Mesothelial cell of epicardium (in vitro differentiated cells): ENCODE data around the gene BNIP3. TPM values are rescaled to one million over a fixed set of nuclear protein-coding genes. Genes with fewer than 3 reads are reported as not detected.

Experiments used
- DNase-seq, 2 experiments: peaks; one replicate each; pipeline ENCODE4 v3.0.0; 2021; ENCODE audit warnings: low spot score in 2 of 2; ENCODE audit not compliant: unreplicated experiment in 2 of 2
- H3K27ac Mint-ChIP-seq: 2 replicates; pipeline ENCODE4 v1.8.0; 2021; ENCODE audit warnings: mixed read lengths
- H3K27me3 Mint-ChIP-seq: 2 replicates; pipeline ENCODE4 v1.8.0; 2021; ENCODE audit warnings: low read depth, mixed read lengths
- H3K36me3 Mint-ChIP-seq: 2 replicates; pipeline ENCODE4 v1.8.0; 2021; ENCODE audit warnings: mixed read lengths
- H3K4me1 Mint-ChIP-seq: 2 replicates; pipeline ENCODE4 v1.8.0; 2021; ENCODE audit warnings: mixed read lengths
- H3K4me3 Mint-ChIP-seq: 2 replicates; pipeline ENCODE4 v1.8.0; 2021; ENCODE audit warnings: mild to moderate bottlenecking, moderate library complexity, mixed read lengths
- H3K9me3 Mint-ChIP-seq: 2 replicates; pipeline ENCODE4 v1.8.0; 2021; ENCODE audit warnings: mixed read lengths
- total RNA-seq: library from RNA; stranded (reverse); gene quantifications from 3 replicates; pipeline ENCODE4 v1.2.1, GENCODE V29; 2021
- TF ChIP-seq, protein P1 (sequence below): fragments of 200-600 bp; sonication (generic); IDR thresholded peaks from one replicate; pipeline ENCODE4 v1.5.0; 2021; ENCODE audit warnings: antibody characterized with exemption; ENCODE audit not compliant: unreplicated experiment

Gene BNIP3
- total RNA-seq, 1 donor from 2014 or later = 50.8 TPM

DNA sequence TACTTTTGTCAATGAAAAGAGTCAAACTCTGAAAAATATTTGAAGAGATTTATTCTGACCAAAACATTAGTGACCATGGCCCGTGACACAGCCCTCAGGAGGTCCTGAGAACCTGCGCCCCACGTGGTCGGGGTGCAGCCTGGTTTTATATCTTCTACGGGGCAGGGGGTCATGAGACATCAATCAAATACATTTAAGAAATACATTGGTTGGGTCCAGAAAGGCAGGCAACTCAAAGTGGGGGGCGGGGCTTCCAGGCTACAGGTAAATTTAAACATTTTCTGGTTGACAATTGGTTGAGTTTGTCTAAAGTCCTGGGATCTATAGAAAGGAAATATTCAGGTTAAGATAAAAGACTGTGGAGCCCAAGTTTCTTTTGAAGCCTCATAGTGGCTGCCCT lies 34.8 kb upstream of the BNIP3 start:
- H3K36me3 Mint-ChIP-seq = no peaks in the 10 kb centered on the region
- H3K4me1 Mint-ChIP-seq = no peaks in the 10 kb centered on the region
- TF ChIP-seq, protein P1, sequence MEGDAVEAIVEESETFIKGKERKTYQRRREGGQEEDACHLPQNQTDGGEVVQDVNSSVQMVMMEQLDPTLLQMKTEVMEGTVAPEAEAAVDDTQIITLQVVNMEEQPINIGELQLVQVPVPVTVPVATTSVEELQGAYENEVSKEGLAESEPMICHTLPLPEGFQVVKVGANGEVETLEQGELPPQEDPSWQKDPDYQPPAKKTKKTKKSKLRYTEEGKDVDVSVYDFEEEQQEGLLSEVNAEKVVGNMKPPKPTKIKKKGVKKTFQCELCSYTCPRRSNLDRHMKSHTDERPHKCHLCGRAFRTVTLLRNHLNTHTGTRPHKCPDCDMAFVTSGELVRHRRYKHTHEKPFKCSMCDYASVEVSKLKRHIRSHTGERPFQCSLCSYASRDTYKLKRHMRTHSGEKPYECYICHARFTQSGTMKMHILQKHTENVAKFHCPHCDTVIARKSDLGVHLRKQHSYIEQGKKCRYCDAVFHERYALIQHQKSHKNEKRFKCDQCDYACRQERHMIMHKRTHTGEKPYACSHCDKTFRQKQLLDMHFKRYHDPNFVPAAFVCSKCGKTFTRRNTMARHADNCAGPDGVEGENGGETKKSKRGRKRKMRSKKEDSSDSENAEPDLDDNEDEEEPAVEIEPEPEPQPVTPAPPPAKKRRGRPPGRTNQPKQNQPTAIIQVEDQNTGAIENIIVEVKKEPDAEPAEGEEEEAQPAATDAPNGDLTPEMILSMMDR = no peak
- H3K9me3 Mint-ChIP-seq = no peaks in the 10 kb centered on the region
- H3K27me3 Mint-ChIP-seq = peaks cover 13% of the 10 kb centered on the region
- no peak overlapping the region for H3K27ac Mint-ChIP-seq
- H3K4me3 Mint-ChIP-seq = no peak overlapping the region
- no peak for DNase-seq

- TF ChIP-seq, protein P1 = no peak
- no peak overlapping the region for H3K4me3 Mint-ChIP-seq
- no peaks in the 10 kb centered on the region for H3K9me3 Mint-ChIP-seq
- H3K4me1 Mint-ChIP-seq = no peaks in the 10 kb centered on the region
- no peak for DNase-seq
- H3K36me3 Mint-ChIP-seq = no peaks in the 10 kb centered on the region
- peaks cover 32% of the 10 kb centered on the region for H3K27me3 Mint-ChIP-seq
- no peak overlapping the region for H3K27ac Mint-ChIP-seq
Measured at GRCh38 chr10:132011445-132011844, 29.7 kb upstream of the BNIP3 start.

GRCh38 chr10:132011024-132011423 lies 29.3 kb upstream of the BNIP3 start:
- DNase-seq = no peak
- Mint-ChIP-seq H3K9me3 (no peaks in the 10 kb centered on the region), H3K4me1 (no peaks in the 10 kb centered on the region), H3K27ac (no peak overlapping the region), H3K36me3 (no peaks in the 10 kb centered on the region), H3K4me3 (no peak overlapping the region), H3K27me3 (peaks cover 32% of the 10 kb centered on the region)
- TF ChIP-seq, protein P1 = no peak

- no peaks in the 10 kb centered on the region for H3K4me1 Mint-ChIP-seq
Measured at GRCh38 chr10:132010483-132010882, 28.8 kb upstream of the BNIP3 start.

DNA sequence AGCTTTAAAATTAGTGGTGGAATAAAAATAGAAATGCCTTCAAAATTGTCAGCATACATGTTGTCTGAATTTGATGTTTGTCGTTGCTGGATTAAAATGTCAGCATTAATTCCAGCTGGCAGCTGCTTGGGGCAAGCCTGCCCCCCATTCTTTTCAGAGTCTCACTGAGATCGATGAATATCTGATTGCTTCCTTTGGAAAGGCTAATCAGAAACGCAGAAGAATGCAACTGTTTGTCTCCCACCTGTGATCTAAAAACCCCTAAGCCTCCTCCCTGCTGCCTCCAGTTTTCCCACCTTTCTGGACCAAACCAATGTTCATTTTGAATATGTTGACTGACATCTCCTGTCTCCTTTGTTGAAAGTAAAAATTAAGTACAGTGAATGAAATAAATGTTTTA lies 27.9 kb upstream of the BNIP3 start:
- H3K36me3 Mint-ChIP-seq = no peaks in the 10 kb centered on the region
- no peak overlapping the region for H3K27ac Mint-ChIP-seq
- H3K27me3 Mint-ChIP-seq = peaks cover 32% of the 10 kb centered on the region
- no peak for DNase-seq
- H3K9me3 Mint-ChIP-seq = peaks cover 11% of the 10 kb centered on the region
- no peaks in the 10 kb centered on the region for H3K4me1 Mint-ChIP-seq
- no peak overlapping the region for H3K4me3 Mint-ChIP-seq
- TF ChIP-seq, protein P1 = no peak

More at GRCh38 chr10:132010483-132010882, 28.8 kb upstream of the BNIP3 start:
- H3K27me3 Mint-ChIP-seq = peaks cover 32% of the 10 kb centered on the region
- H3K27ac Mint-ChIP-seq = no peak overlapping the region
- TF ChIP-seq, protein P1 = no peak
- no peak overlapping the region for H3K4me3 Mint-ChIP-seq
- H3K36me3 Mint-ChIP-seq = no peaks in the 10 kb centered on the region
- no peak for DNase-seq
- peaks cover 5% of the 10 kb centered on the region for H3K9me3 Mint-ChIP-seq

DNA sequence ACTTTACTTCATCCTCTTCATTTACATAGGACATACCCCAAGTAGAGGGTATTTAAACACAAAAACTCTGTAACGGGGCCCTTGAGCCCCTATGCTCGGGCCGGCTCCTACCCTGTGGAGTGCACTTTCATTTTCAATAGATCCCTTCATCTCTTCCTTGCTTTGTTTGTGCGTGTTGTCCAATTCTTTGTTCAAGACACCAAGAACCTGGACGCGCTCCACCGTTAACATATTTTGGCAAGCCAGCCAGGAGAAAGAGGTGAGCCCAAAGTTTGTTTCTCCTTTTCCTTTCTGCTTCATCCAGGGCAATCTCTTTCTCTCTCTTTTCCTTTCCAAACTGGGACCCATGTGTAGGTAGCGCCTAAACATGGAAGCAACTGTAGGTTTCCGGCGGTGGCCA lies 26.0 kb upstream of the BNIP3 start:
- H3K36me3 Mint-ChIP-seq = no peaks in the 10 kb centered on the region

More for the DNA sequence above, 26.0 kb upstream of the BNIP3 start:
- H3K4me1 Mint-ChIP-seq = no peaks in the 10 kb centered on the region
- TF ChIP-seq, protein P1 = no peak
- H3K27me3 Mint-ChIP-seq = peaks cover 32% of the 10 kb centered on the region
- H3K27ac Mint-ChIP-seq = no peak overlapping the region
- H3K4me3 Mint-ChIP-seq = no peak overlapping the region
- DNase-seq = no peak
- peaks cover 11% of the 10 kb centered on the region for H3K9me3 Mint-ChIP-seq
